Measurements from ENCODE around the gene ABHD12.

DNA sequence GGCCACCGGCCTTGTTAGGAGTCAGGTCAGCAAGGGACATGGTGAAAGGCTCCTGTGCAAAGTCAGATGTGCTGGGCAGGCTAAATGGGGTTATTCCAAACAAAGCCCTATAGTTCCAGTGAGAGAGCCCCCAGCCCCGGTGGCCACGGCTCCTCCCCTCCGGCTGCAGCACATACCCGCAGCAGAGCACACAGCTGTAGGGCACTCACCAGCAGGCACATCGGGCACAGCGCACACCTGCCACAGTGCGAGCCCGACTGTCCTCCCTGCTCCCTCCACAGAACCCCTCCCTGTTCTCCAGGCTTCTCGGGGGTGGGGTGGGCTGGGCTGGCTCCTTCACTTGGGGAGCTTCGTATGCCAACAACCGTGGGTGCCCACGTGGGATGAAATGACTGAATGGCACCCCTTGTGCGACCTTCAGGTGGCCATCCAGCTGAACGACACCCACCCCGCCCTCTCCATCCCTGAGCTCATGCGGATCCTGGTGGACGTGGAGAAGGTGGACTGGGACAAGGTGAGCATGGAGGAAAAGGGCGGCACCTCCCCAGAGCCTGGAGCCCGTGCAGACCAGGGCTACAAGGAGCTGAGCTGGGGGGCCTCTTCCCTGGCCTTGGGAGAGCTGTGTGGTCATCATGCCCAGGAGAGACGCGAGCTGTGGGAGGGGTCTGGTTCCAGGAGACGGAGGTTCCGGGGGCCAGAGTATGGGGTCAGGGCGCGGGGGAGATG lies 111.8 kb downstream of the ABHD12 start:
- TF ChIP-seq, protein P1, sequence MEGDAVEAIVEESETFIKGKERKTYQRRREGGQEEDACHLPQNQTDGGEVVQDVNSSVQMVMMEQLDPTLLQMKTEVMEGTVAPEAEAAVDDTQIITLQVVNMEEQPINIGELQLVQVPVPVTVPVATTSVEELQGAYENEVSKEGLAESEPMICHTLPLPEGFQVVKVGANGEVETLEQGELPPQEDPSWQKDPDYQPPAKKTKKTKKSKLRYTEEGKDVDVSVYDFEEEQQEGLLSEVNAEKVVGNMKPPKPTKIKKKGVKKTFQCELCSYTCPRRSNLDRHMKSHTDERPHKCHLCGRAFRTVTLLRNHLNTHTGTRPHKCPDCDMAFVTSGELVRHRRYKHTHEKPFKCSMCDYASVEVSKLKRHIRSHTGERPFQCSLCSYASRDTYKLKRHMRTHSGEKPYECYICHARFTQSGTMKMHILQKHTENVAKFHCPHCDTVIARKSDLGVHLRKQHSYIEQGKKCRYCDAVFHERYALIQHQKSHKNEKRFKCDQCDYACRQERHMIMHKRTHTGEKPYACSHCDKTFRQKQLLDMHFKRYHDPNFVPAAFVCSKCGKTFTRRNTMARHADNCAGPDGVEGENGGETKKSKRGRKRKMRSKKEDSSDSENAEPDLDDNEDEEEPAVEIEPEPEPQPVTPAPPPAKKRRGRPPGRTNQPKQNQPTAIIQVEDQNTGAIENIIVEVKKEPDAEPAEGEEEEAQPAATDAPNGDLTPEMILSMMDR (conservative IDR thresholded peaks at IDR 0.05; ENCODE audit: low read depth, low read length): no peak
- no peak for TF ChIP-seq EZH2 (IDR thresholded peaks at IDR 0.05; ENCODE audit: borderline replicate concordance, low read depth, low read length, poor library complexity, severe bottlenecking)

Data from A673 (cell line).